Stimulated activated CD4-positive, alpha-beta T cell treated with anti-CD3 and anti-CD28 coated beads, Interleukin-4, amount 100 ng/mL, for 24 hours (primary cell): Measurements from ENCODE around the gene NIT1.
A peak's percentile ranks its signal among the peaks of the same experiment; 100 is the strongest.

Experiments
- DNase-seq: peaks from one replicate; pipeline ENCODE4 v3.0.0-alpha.2; 2020

NIT1 gene

DNA sequence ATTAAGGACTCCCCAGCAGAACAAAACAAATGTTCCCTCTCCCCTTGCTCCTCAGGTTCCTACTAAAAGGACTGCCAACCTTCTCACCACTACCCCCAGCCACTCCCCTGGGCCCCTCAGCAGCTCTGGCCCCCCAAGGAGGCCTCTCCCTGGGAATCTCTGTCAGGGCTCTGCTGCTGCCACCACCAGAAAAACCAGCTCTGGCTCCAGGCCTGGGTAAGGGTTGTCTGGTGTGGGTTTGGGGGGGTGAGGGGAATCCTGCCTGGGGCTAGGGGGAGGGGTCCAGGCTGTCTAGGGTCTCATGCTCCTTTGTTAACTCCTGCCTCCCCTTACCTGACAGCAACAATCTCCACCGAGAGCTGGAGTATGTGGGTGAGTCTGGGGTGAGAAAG, 33.3 kb upstream of the NIT1 start:
- DNase-seq, result no peak

GRCh38 chr1:161085165-161085564, 32.7 kb upstream of the NIT1 start:
- no peak for DNase-seq

DNA sequence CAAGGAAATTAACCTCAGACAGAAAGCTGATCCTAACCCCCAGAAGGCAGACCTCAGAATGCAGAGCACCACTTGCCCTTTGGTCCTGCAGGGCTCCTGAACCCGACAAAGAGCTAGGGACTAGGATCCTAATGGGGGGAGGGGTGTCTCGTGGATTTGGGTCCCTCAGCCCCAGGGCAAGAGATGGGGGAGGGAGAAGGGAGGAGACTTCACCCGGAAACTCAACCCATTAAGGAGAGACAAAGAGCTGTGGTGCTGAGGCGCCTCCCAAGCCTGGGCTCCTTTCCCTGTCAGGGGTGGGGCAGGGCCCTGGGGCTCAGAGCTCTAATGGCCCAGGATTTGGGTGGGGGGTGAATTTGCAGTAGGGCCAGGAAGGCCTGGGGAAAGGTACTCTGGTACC, 31.4 kb upstream of the NIT1 start:
- no peak for DNase-seq

- no peak for DNase-seq
Observed at GRCh38 chr1:161088587-161089110, 29.3 kb upstream of the NIT1 start.

GRCh38 chr1:161089251-161089924, 28.5 kb upstream of the NIT1 start, which contains the start of gene NECTIN4:
Gene NECTIN4, minus strand, starts transcription at chr1:161089558. Its CDS starts 262 bp downstream, at chr1:161089296.
- no peak for DNase-seq

DNA sequence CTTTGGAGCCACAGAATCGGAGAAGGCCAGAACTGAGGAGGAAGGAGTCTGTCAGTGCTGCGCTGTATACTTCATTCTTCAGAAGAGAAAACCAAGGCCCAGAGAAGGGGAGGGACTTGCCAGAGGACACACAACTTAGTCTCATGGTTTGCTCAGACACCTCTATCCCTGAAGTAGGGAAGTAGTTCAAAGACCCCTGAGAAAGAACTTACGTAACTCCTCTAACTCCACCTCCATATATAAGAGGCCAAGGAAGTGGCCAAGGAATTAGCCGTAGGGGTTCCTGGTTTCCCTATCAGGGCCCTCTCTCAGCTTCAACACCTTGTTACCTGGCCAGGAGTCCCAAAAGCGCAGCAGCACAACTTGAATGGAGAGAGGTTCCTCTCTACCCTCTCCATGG, 28.0 kb upstream of the NIT1 start:
- DNase-seq, result no peak

DNA sequence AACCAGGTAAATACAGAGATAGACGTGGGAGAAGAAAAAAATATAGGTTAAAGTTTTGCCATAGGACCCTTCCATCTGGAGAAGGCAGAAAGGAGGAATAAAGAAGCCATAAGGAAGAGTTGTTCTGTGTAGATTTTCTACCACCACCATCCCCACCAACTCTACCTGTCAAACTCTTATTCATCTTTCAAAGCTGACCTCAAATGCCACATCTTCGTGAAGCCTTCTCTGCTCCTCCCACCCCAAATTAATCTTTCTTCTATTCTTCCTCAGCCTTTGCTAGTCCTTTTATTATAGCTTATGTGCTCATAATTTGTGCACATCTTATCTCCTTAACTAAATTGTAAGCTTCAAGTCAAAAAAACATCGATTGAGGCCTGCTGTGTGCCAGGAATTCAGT, 27.3 kb upstream of the NIT1 start:
- no peak for DNase-seq

DNA sequence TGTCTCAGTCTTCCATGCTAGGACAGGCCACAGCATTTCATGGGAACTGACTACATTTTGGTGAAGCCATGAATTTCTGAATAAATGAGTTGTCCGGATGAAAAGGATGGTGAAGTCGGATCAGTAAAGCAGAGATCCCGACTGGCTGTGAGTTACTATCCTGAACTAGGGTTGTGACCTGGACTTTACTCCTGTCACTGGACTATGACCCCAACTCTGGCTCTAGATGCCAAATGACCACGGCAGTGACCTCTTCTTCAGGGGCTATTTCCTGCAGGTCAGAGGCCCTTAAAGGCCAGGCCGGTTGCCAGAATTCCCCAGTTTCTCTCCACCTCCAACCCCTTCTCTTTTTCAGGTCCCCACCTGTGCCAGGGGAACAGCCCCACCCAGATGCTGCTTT, 26.8 kb upstream of the NIT1 start:
- DNase-seq, result no peak

- no peak for DNase-seq
Observed at GRCh38 chr1:161091796-161092507, 26.0 kb upstream of the NIT1 start.

GRCh38 chr1:161092621-161093028, 25.3 kb upstream of the NIT1 start:
- peak; percentile 65 for DNase-seq

DNA sequence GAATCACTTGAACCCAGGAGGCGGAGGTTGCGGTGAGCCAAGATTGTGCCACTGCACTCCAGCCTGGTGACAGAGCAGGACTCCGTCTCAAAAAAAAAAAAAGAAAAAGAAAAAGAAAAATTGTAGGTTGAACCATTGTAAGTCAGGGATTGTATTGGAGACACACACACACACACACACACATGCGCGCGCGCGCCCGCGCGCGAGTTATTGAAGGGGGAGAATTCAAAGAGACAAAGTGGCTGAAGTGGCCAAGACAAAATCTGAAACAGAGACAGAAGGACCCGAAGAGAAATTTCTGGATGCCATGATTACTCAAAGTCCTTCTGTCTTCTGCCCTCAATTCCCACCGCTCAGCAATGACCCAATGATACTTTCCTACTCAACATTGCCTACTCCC, 23.4 kb upstream of the NIT1 start:
- no peak for DNase-seq

GRCh38 chr1:161095230-161095629, 22.7 kb upstream of the NIT1 start:
- DNase-seq, result no peak

DNA sequence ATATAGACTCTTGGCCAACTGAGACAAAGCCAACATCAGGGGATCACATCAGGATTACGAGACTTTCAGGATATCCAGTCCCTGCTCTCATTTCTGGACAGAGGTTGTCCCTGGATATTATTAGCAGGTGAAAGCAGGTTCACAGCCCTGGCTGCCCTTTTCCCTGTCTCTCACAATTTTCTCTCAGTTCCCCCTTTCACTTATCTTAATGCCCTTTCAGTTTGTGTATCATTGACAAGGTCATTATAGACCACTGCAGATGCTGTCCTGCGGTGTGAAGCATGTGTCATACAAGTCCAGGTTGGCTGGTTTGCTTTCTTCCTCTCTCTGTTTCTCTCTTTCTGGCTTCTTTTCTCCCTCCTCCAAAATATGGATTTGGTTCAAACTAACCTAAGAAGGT, 21.9 kb upstream of the NIT1 start:
- DNase-seq, result no peak

- DNase-seq, result no peak
Observed at GRCh38 chr1:161096530-161096929, 21.4 kb upstream of the NIT1 start.

DNA sequence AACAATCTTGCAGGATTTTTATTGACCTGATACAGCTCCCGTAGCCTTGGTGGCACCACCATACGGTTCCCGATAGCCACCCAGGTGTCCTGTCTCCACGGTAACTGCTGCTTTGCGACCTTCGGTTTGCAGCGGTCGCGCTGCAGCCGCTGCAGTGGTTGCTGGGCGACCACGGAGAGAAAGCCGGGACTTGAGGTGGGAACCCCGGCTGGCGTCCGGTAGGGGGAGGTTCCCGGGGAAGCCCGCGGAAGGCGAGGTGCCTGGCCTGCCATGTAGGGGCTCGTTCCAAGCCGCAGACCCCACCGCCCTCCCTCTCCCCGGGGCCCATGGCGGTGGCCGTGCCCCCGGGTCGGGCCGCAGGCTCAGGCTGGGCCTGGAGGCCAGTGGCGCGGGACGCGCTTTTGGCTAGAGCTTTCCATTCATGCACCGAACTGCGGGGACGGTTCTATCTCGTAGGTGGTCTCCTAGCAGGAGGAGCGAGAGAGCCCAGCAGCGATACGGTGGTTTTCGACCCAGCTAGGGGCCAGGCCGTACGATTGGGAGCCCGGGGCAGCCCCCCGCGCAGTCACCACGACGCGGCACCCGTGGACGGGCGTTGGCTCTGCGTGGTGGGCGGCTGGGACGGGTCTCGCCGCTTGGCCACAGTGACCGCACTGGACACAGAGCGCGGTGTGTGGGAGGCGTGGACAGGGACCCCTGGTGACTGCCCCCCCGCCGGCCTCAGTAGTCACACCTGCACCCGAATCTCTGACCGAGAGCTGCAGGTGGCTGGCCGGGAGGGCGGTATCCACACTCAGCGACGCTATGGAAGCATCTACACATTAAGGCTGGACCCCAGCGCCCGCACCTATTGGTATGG, 19.5 kb upstream of the NIT1 start, which contains the start of gene KLHDC9:
Gene KLHDC9, plus strand, starts transcription at position 152 of the 859 bp plus-strand sequence. Its CDS starts 175 bp downstream, at position 327.
- DNase-seq, result peak; percentile 63

GRCh38 chr1:161099090-161099802, 18.7 kb upstream of the NIT1 start:
- DNase-seq, result no peak

DNA sequence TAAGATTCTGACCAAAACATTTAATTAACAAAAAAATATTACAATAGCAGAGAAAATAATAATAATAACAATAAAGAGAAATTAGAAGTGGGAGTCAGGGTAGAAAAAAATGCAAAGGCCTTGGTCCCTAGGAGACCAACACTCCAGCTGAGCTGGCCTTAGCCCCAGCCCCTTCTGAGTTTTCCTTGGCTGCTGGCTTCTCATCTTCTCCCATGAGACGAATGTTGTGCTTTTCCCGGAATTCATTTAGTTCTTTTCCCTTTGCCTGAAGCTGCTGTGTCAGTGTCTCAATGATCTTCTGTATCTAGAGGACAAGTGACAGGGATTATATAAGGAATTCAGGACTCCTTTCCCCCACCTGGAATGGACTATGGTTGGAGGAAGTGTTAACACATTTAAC, 17.3 kb upstream of the NIT1 start:
- no peak for DNase-seq

DNA sequence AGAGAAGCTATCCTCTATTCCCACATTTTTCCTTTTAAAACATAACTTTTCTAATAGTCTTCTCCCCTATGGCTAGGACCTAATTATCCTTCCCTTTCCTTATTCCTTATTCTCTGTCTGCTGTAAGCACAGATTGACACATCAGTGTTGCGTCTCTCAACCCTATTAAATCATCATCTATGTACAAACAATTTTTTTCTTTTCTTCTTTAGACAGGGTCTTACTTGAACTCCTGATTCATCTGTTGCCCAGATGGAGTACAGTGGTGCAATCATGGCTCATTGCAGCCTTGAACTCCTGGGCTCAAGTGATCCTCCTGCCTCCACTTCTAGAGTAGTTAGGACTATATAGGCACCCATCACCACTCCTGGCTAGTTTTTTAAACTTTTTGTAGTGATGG, 11.5 kb upstream of the NIT1 start:
- no peak for DNase-seq

- DNase-seq, result no peak
Observed at GRCh38 chr1:161111117-161111516, 6.8 kb upstream of the NIT1 start.

- DNase-seq, result no peak
Observed at GRCh38 chr1:161111527-161111926, 6.4 kb upstream of the NIT1 start.

DNA sequence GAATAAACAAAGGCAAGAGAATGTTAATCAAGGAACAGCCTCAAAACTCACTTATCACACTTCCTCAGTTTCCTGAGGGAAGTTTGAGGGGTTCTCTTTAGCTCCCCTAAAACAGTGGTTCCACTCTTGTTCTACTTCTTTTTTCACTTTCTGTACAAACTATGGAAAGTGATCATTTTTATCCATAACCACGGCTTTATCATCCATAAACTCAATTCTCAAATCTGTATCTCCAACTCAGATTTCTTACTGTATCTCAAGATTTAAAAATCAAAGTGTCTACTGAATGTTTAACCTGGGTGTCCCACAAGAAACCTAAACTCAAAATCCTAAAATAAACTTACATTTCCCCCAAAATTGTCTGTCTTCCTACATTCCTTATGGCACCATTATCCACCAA, 4.0 kb upstream of the NIT1 start:
- no peak for DNase-seq

- no peak for DNase-seq
Observed at GRCh38 chr1:161114556-161114955, 3.3 kb upstream of the NIT1 start.
